HL-60 (cell line): Measurements from ENCODE around the gene IL12RB2.

Experiments
- CTCF ChIP-seq: IDR thresholded peaks from one replicate; pipeline ENCODE4 v1.5.1; 2011; ENCODE audit warnings: low read length, control low read depth, inconsistent platforms; ENCODE audit not compliant: insufficient read depth
- GABPA ChIP-seq: IDR thresholded peaks from 2 replicates; pipeline ENCODE4 v1.6.1; 2012; ENCODE audit warnings: low read depth
- POLR2AphosphoS5 ChIP-seq: IDR thresholded peaks from 2 replicates; pipeline ENCODE4 v1.6.1; 2012; ENCODE audit warnings: low read depth

- TF ChIP-seq POLR2AphosphoS5 (no peak), CTCF (no peak), GABPA (no peak)
Observed at GRCh38 chr1:67350783-67351182, 43.1 kb downstream of the IL12RB2 start.
